ENCODE data around the gene AGPAT4. TPM values are rescaled to one million over a fixed set of nuclear protein-coding genes. Genes with fewer than 3 reads are reported as not detected.

AGPAT4 gene
- total RNA-seq, 1 experiment from 2014 or later, result 0.07 TPM

GRCh38 chr6:161088676-161089328 is 185.1 kb downstream of the AGPAT4 start:
- no TSS peak for BruUV-seq (replicated peaks)
- POLR2A ChIA-PET (ENCODE audit: unreplicated experiment), result no interaction called here
- CTCF ChIA-PET, result no interaction called here

GRCh38 chr6:161085246-161085645 is 188.6 kb downstream of the AGPAT4 start:
- Histone ChIP-seq H3K9me3 (ENCODE audit: insufficient read depth, low read depth) (no peaks in the 10 kb centered on the region), H3K27me3 (ENCODE audit: insufficient read depth, low read depth) (no peaks in the 10 kb centered on the region), H4K20me1 (ENCODE audit: insufficient read depth) (no peaks in the 10 kb centered on the region), H3F3A (ENCODE audit: insufficient read depth, low read depth) (no peaks in the 10 kb centered on the region), H3K36me3 (ENCODE audit: low read depth) (peaks cover 12% of the 10 kb centered on the region; the same call in 1 of the 2 replicates), H3K79me2 (ENCODE audit: low read depth) (no peaks in the 10 kb centered on the region), H3K9me2 (ENCODE audit: insufficient read depth) (no peaks in the 10 kb centered on the region), H3K4me3 (no peak overlapping the region), H3K4me1 (replicated peaks; ENCODE audit: insufficient read depth) (no peaks in the 10 kb centered on the region), H3K27ac (no peak overlapping the region), H3K4me2 (no peak overlapping the region), H2AFZ (no peak overlapping the region)
- DNase-seq, result no peak
- TF ChIP-seq EZH2 (IDR thresholded peaks at IDR 0.05; ENCODE audit: low read depth), result no peak
- TF ChIP-seq CTCF (conservative IDR thresholded peaks at IDR 0.05), result no peak
- ChIA-PET POLR2A (ENCODE audit: unreplicated experiment) (no interaction called here), CTCF (no interaction called here)
- BruUV-seq (replicated peaks), result no TSS peak
- intact Hi-C loops (cut with micrococcal nuclease; ENCODE audit: unreplicated experiment), result no loop called here

More at GRCh38 chr6:161088676-161089328, 185.1 kb downstream of the AGPAT4 start:
- Histone ChIP-seq H2AFZ (no peak overlapping the region), H3K4me1 (replicated peaks; ENCODE audit: insufficient read depth) (no peaks in the 10 kb centered on the region), H3K9me3 (ENCODE audit: insufficient read depth, low read depth) (no peaks in the 10 kb centered on the region), H3K9me2 (ENCODE audit: insufficient read depth) (no peaks in the 10 kb centered on the region), H4K20me1 (ENCODE audit: insufficient read depth) (no peaks in the 10 kb centered on the region), H3K4me3 (no peak overlapping the region), H3K27me3 (ENCODE audit: insufficient read depth, low read depth) (no peaks in the 10 kb centered on the region), H3K79me2 (ENCODE audit: low read depth) (no peaks in the 10 kb centered on the region), H3K4me2 (no peak overlapping the region), H3K36me3 (ENCODE audit: low read depth) (peaks cover 7% of the 10 kb centered on the region; the same call in 1 of the 2 replicates), H3K27ac (no peak overlapping the region), H3F3A (ENCODE audit: insufficient read depth, low read depth) (no peaks in the 10 kb centered on the region)
- DNase-seq, result no peak
- intact Hi-C loops (cut with micrococcal nuclease; ENCODE audit: unreplicated experiment), result no loop called here
- no peak for TF ChIP-seq EZH2 (IDR thresholded peaks at IDR 0.05; ENCODE audit: low read depth)
- no peak for TF ChIP-seq CTCF (conservative IDR thresholded peaks at IDR 0.05)

- Histone ChIP-seq H3K79me2 (ENCODE audit: low read depth) (no peaks in the 10 kb centered on the region), H3K9me2 (ENCODE audit: insufficient read depth) (no peaks in the 10 kb centered on the region), H3K9me3 (ENCODE audit: insufficient read depth, low read depth) (no peaks in the 10 kb centered on the region), H3K27ac (no peak overlapping the region), H4K20me1 (ENCODE audit: insufficient read depth) (no peaks in the 10 kb centered on the region), H3F3A (ENCODE audit: insufficient read depth, low read depth) (no peaks in the 10 kb centered on the region), H3K4me1 (replicated peaks; ENCODE audit: insufficient read depth) (no peaks in the 10 kb centered on the region), H2AFZ (no peak overlapping the region), H3K4me3 (no peak overlapping the region), H3K36me3 (ENCODE audit: low read depth) (0 out of 2 replicates have a peak, but pooled peaks cover 12% of the 10 kb centered on the region), H3K4me2 (no peak overlapping the region), H3K27me3 (ENCODE audit: insufficient read depth, low read depth) (no peaks in the 10 kb centered on the region)
- CTCF ChIA-PET, result no interaction called here
- no peak for DNase-seq
- BruUV-seq (replicated peaks), result no TSS peak
- POLR2A ChIA-PET (ENCODE audit: unreplicated experiment), result no interaction called here
- intact Hi-C loops (cut with micrococcal nuclease; ENCODE audit: unreplicated experiment), result no loop called here
- TF ChIP-seq EZH2 (IDR thresholded peaks at IDR 0.05; ENCODE audit: low read depth) (no peak), CTCF (conservative IDR thresholded peaks at IDR 0.05) (no peak)
Observed at GRCh38 chr6:161082215-161082614, 191.6 kb downstream of the AGPAT4 start.
